MM.1S (cell line): ENCODE measurements around the gene SEMA6B.
A peak's percentile ranks its signal among the peaks of the same experiment; 100 is the strongest.

ENCODE experiments used
- DNase-seq: peaks from one replicate; pipeline ENCODE4 v3.0.0-alpha.2; 2015
- H2AFZ ChIP-seq: fragments of 300-600 bp; sonication (generic); 2 replicates; pipeline ENCODE4 v1.6.0; 2016; ENCODE audit warnings: antibody characterized with exemption, low read length
- H3F3A ChIP-seq: fragments of 300-600 bp; sonication (generic); 2 replicates; pipeline ENCODE4 v1.6.1; 2016; ENCODE audit warnings: mild to moderate bottlenecking, antibody characterized with exemption, low read length, moderate library complexity, mixed read lengths; ENCODE audit not compliant: insufficient read depth
- H3K27ac ChIP-seq: fragments of 300-600 bp; sonication (generic); 2 replicates; pipeline ENCODE4 v1.5.1; 2016; ENCODE audit warnings: mild to moderate bottlenecking, low read length
- H3K27me3 ChIP-seq: fragments of 300-600 bp; sonication (generic); replicated peaks from 2 replicates; pipeline ENCODE4 v1.6.0; 2016; ENCODE audit warnings: low read length; ENCODE audit not compliant: insufficient read depth
- H3K36me3 ChIP-seq: fragments of 300-600 bp; sonication (generic); replicated peaks from 2 replicates; pipeline ENCODE4 v1.6.1; 2016; ENCODE audit warnings: mild to moderate bottlenecking, low read length, mixed read lengths; ENCODE audit not compliant: insufficient read depth
- H3K4me1 ChIP-seq: fragments of 300-600 bp; sonication (generic); 2 replicates; pipeline ENCODE4 v1.6.1; 2016; ENCODE audit warnings: low read length, mixed read lengths
- H3K4me2 ChIP-seq: fragments of 300-600 bp; sonication (generic); 2 replicates; pipeline ENCODE4 v1.6.0; 2016; ENCODE audit warnings: low read depth, low read length
- H3K4me3 ChIP-seq: fragments of 300-600 bp; sonication (generic); 2 replicates; pipeline ENCODE4 v1.5.1; 2016; ENCODE audit warnings: low read length, mixed read lengths
- H3K79me2 ChIP-seq: fragments of 300-600 bp; sonication (generic); 2 replicates; pipeline ENCODE4 v1.6.1; 2016; ENCODE audit warnings: mixed run types, low read length, mixed read lengths
- H3K9ac ChIP-seq: fragments of 300-600 bp; sonication (generic); 2 replicates; pipeline ENCODE4 v1.6.1; 2016; ENCODE audit warnings: low read length, mixed read lengths
- H3K9me2 ChIP-seq: fragments of 300-600 bp; sonication (generic); replicated peaks from 2 replicates; pipeline ENCODE4 v1.6.1; 2016; ENCODE audit warnings: mild to moderate bottlenecking, low read length, mixed read lengths; ENCODE audit not compliant: insufficient read depth
- H3K9me3 ChIP-seq: fragments of 300-600 bp; sonication (generic); replicated peaks from 2 replicates; pipeline ENCODE4 v1.6.1; 2016; ENCODE audit warnings: mild to moderate bottlenecking, low read length, mixed read lengths; ENCODE audit not compliant: insufficient read depth
- H4K20me1 ChIP-seq: fragments of 300-600 bp; sonication (generic); 2 replicates; pipeline ENCODE4 v1.6.1; 2016; ENCODE audit warnings: mild to moderate bottlenecking, low read length, moderate library complexity, mixed read lengths; ENCODE audit not compliant: insufficient read depth
- EZH2 ChIP-seq: fragments of 300-600 bp; sonication (generic); optimal IDR thresholded peaks from 2 replicates; pipeline ENCODE3; 2017; ENCODE audit warnings: low read depth, mild to moderate bottlenecking, antibody characterized with exemption, low read length, mixed read lengths
- EZH2phosphoT487 ChIP-seq: fragments of 300-600 bp; sonication (generic); IDR thresholded peaks from 2 replicates; pipeline ENCODE4 v1.6.1; 2018; ENCODE audit warnings: antibody characterized with exemption, low read length
- TF ChIP-seq, protein P1 (sequence below): fragments of 300-600 bp; sonication (generic); IDR thresholded peaks from 2 replicates; pipeline ENCODE4 v1.5.1; 2016; ENCODE audit warnings: antibody characterized with exemption, low read length, mixed read lengths

The SEMA6B gene

DNA sequence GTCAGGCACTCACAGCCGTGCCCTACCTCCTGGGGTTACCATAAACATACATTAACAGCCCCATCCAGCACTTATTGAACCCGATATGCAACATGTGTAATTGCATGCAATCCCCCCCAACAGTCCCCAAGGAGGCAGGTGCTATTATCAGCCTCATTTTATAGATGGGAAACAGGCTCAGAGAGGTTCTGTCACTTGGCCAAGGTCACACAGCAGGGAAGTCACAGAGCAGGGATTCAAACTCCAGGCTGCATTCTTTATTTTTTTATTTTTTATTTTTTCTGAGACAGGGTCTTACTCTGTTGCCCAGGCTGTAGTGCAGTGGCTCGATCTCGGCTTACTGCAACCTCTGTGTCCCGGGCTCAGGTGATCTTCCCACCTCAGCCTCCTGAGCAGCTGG is 41.4 kb upstream of the SEMA6B start:
- H3K27me3 ChIP-seq: peaks cover 86% of the 10 kb centered on the region
- no peaks in the 10 kb centered on the region for H3K79me2 ChIP-seq
- no peak overlapping the region for H2AFZ ChIP-seq
- H3F3A ChIP-seq: no peaks in the 10 kb centered on the region
- H3K4me2 ChIP-seq: no peak overlapping the region
- no peak overlapping the region for H3K27ac ChIP-seq
- no peak overlapping the region for H3K9ac ChIP-seq
- H3K4me3 ChIP-seq: no peak overlapping the region
- no peaks in the 10 kb centered on the region for H4K20me1 ChIP-seq
- DNase-seq: no peak
- no peak for TF ChIP-seq EZH2phosphoT487
- TF ChIP-seq EZH2: no peak
- TF ChIP-seq, protein P1, sequence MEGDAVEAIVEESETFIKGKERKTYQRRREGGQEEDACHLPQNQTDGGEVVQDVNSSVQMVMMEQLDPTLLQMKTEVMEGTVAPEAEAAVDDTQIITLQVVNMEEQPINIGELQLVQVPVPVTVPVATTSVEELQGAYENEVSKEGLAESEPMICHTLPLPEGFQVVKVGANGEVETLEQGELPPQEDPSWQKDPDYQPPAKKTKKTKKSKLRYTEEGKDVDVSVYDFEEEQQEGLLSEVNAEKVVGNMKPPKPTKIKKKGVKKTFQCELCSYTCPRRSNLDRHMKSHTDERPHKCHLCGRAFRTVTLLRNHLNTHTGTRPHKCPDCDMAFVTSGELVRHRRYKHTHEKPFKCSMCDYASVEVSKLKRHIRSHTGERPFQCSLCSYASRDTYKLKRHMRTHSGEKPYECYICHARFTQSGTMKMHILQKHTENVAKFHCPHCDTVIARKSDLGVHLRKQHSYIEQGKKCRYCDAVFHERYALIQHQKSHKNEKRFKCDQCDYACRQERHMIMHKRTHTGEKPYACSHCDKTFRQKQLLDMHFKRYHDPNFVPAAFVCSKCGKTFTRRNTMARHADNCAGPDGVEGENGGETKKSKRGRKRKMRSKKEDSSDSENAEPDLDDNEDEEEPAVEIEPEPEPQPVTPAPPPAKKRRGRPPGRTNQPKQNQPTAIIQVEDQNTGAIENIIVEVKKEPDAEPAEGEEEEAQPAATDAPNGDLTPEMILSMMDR: no peak
- H3K36me3 ChIP-seq: no peaks in the 10 kb centered on the region
- H3K4me1 ChIP-seq: no peaks in the 10 kb centered on the region; the same call in 1 of the 2 replicates
- H3K9me3 ChIP-seq: no peaks in the 10 kb centered on the region
- H3K9me2 ChIP-seq: no peaks in the 10 kb centered on the region

DNA sequence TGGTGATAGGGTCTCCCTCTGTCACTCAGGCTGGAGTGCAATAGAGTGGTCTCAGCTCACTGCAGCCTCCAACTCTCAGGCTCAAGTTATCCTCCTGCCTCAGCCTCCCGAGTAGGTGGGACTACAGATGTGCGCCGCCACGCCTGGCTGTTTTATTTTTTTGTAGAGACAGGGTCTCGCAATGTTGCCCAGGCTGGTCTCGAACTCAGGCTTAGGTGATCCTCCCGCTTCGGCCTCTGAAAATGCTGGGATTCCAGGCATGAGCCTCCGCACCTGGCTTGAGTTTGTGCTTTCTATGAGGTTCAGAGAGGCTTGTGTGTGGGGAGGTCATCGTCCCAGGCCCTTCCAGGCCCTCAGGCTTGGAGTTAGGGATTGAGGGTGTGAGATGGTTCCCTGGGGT is 40.6 kb upstream of the SEMA6B start:
- Histone ChIP-seq H3K27ac (no peak overlapping the region), H3K4me3 (no peak overlapping the region), H3F3A (no peaks in the 10 kb centered on the region), H3K9ac (no peak overlapping the region), H4K20me1 (no peaks in the 10 kb centered on the region), H3K36me3 (no peaks in the 10 kb centered on the region), H3K4me1 (no peaks in the 10 kb centered on the region; the same call in 1 of the 2 replicates), H3K27me3 (peaks cover 89% of the 10 kb centered on the region), H3K9me2 (no peaks in the 10 kb centered on the region), H3K79me2 (no peaks in the 10 kb centered on the region), H2AFZ (no peak overlapping the region), H3K4me2 (no peak overlapping the region), H3K9me3 (no peaks in the 10 kb centered on the region)
- TF ChIP-seq, protein P1: no peak
- TF ChIP-seq EZH2: no peak
- TF ChIP-seq EZH2phosphoT487: no peak
- DNase-seq: no peak

DNA sequence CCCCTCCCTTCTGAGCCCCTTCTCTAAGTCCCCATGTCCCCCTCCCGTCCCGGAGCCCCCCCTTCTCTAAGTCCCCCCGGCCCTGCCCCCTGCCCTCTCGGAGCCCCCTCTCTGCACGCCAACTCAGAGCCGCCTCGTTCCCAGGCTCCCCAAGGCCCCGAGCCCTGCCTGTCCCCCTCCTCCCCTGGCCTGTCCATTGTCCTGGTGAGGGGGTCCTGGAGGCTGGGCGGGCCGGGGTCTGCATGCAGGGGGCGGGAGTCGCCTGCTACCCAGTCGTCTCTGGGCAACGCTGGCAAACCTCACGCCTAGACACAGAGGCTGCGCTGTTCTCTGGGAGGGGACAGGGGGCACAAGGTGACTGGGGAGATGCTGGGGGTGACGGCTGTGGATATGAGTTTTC is 39.2 kb upstream of the SEMA6B start:
- no peaks in the 10 kb centered on the region for H3K79me2 ChIP-seq
- H3K9me3 ChIP-seq: no peaks in the 10 kb centered on the region
- peaks cover 87% of the 10 kb centered on the region for H3K27me3 ChIP-seq
- TF ChIP-seq EZH2phosphoT487 (no peak), EZH2 (no peak)
- TF ChIP-seq, protein P1: no peak
- no peaks in the 10 kb centered on the region for H3K9me2 ChIP-seq
- H3K27ac ChIP-seq: no peak overlapping the region
- H3K4me2 ChIP-seq: peak overlapping the region; percentile 96
- DNase-seq: no peak
- no peak overlapping the region for H2AFZ ChIP-seq
- no peaks in the 10 kb centered on the region for H3F3A ChIP-seq
- H4K20me1 ChIP-seq: no peaks in the 10 kb centered on the region
- H3K4me3 ChIP-seq: peak overlapping the region; percentile 51; the same call in 1 of the 2 replicates
- H3K36me3 ChIP-seq: no peaks in the 10 kb centered on the region
- H3K9ac ChIP-seq: no peak overlapping the region
- no peaks in the 10 kb centered on the region; the same call in 1 of the 2 replicates for H3K4me1 ChIP-seq
